K562 (cell line): ENCODE measurements around the gene STK17A. TPM values are rescaled to one million over a fixed set of nuclear protein-coding genes. Genes with fewer than 3 reads are reported as not detected.

Source experiments
- ATAC-seq: fragments of 200-7000 bp; cut with Tn5 transposase; 3 replicates; pipeline ENCODE4 v1.9.1; 2020; ENCODE audit warnings: moderate library complexity
- BruUV-seq: library from RNA; stranded (reverse); fragments of 400-500 nt; replicated peaks from 2 replicates; lab custom pipeline; 2021; lab: Mats Ljungman, UMichigan
- CTCF ChIA-PET: fragments of 300-600 bp; formaldehyde crosslinking; extraction: SDS; loops from one replicate; lab custom pipeline; 2021; ENCODE audit warnings: low intra/inter-chr PET ratio; lab: Yijun Ruan, JAX
- POLR2A ChIA-PET: fragments of 300-600, 350-650 bp; sonication (Branson Sonifier 250); formaldehyde crosslinking; extraction: SDS; loops from one replicate; lab custom pipeline; 2021; ENCODE audit warnings: antibody characterized with exemption, inconsistent platforms; lab: Yijun Ruan, JAX
- DNase-seq, 4 experiments: peaks; one replicate each; pipeline versions ENCODE4 v3.0.0 to v3.0.0-alpha.2; 2011 to 2018; ENCODE audit warnings: low spot score in 3 of 4, mixed read lengths in 3 of 4; ENCODE audit errors: extremely low read depth in 1 of 4
- FAIRE-seq: peaks from 2 replicates; lab custom pipeline; 2011; peaks lifted over from hg19 to GRCh38; lab: Jason Lieb, UNC
- H2AFZ ChIP-seq: 2 replicates; pipeline ENCODE4 v1.6.0; 2011; ENCODE audit warnings: low read depth, low read length, control low read depth, inconsistent platforms
- H3K27ac ChIP-seq: fragments of 200-600 bp; 3 replicates; pipeline ENCODE4 v1.8.0; 2011; ENCODE audit warnings: low read depth, mild to moderate bottlenecking, control low read depth, inconsistent platforms, low read length, moderate library complexity, mixed read lengths; ENCODE audit errors: extremely low read depth
- H3K27me3 ChIP-seq, 2 experiments: fragments of 300-600 bp in 1 of 2; 2 replicates in 1 of 2; 3 replicates in 1 of 2; pipeline versions ENCODE4 v1.6.0 to v1.8.0; 2011; ENCODE audit warnings: inconsistent platforms in 2 of 2, low read length in 2 of 2, mild to moderate bottlenecking in 1 of 2, mixed read lengths in 1 of 2, moderate library complexity in 1 of 2; ENCODE audit not compliant: control insufficient read depth in 2 of 2, insufficient read depth in 2 of 2
- H3K36me3 ChIP-seq: fragments of 300-600 bp; 3 replicates; pipeline ENCODE4 v1.8.0; 2011; ENCODE audit warnings: mild to moderate bottlenecking, low read length, inconsistent platforms; ENCODE audit not compliant: control insufficient read depth, insufficient read depth
- H3K4me1 ChIP-seq, 2 experiments: fragments of 200-600 bp in 1 of 2; replicated peaks in 1 of 2; 2 replicates in 1 of 2; 3 replicates in 1 of 2; pipeline versions ENCODE4 v1.5.1 to v1.8.0; 2011; ENCODE audit warnings: inconsistent platforms in 2 of 2, low read length in 2 of 2, mild to moderate bottlenecking in 1 of 2, mixed read lengths in 1 of 2, moderate library complexity in 1 of 2; ENCODE audit not compliant: control insufficient read depth in 2 of 2, insufficient read depth in 2 of 2
- H3K4me2 ChIP-seq: 2 replicates; pipeline ENCODE4 v1.6.1; 2011; ENCODE audit warnings: low read length, control low read depth, inconsistent platforms, mixed read lengths; ENCODE audit not compliant: insufficient read depth
- H3K4me3 ChIP-seq: fragments of 200-600 bp; sonication (generic), shearing (Covaris generic); 2 replicates; pipeline ENCODE4 v1.5.1; 2016; ENCODE audit warnings: control low read depth, inconsistent platforms
- H3K79me2 ChIP-seq: fragments of 200-600 bp; 3 replicates; pipeline ENCODE4 v1.8.0; 2011; ENCODE audit warnings: low read length, inconsistent platforms; ENCODE audit not compliant: control insufficient read depth, insufficient read depth
- H3K9ac ChIP-seq, 2 experiments: 2 replicates each; pipeline versions ENCODE4 v1.6.0 to v1.6.1; 2011; ENCODE audit warnings: low read depth in 2 of 2, low read length in 2 of 2, control low read depth in 1 of 2, inconsistent platforms in 1 of 2, mild to moderate bottlenecking in 1 of 2, mixed read lengths in 1 of 2; ENCODE audit not compliant: insufficient read depth in 1 of 2
- H3K9me1 ChIP-seq: one replicate; pipeline ENCODE4 v1.6.0; 2011; ENCODE audit warnings: inconsistent platforms, mild to moderate bottlenecking, low read length, moderate library complexity; ENCODE audit not compliant: control insufficient read depth, insufficient read depth
- H3K9me3 ChIP-seq: replicated peaks from 2 replicates; pipeline ENCODE4 v1.5.1; 2011; ENCODE audit warnings: low read depth, low read length, inconsistent platforms; ENCODE audit not compliant: control insufficient read depth, insufficient read depth
- H4K20me1 ChIP-seq: replicated peaks from 2 replicates; pipeline ENCODE4 v1.6.1; 2011; ENCODE audit warnings: low read length, inconsistent platforms, mixed read lengths; ENCODE audit not compliant: control insufficient read depth, insufficient read depth
- ARID2 ChIP-seq: fragments of 450-650 bp; IDR thresholded peaks from 2 replicates; pipeline ENCODE4 v1.6.1; 2017; ENCODE audit warnings: antibody characterized with exemption, mild to moderate bottlenecking
- DPF2 ChIP-seq: fragments of 450-650 bp; IDR thresholded peaks from 2 replicates; pipeline ENCODE4 v1.6.1; 2016
- ELF4 ChIP-seq: fragments of 450-650 bp; formaldehyde crosslinking; IDR thresholded peaks from 2 replicates; pipeline ENCODE4 v1.4.0; 2022; ENCODE audit warnings: missing genetic modification characterization
- NCOA6 ChIP-seq: fragments of 450-650 bp; IDR thresholded peaks from 2 replicates; pipeline ENCODE4 v1.6.1; 2017; ENCODE audit warnings: mild to moderate bottlenecking
- POLR2H ChIP-seq: IDR thresholded peaks from 2 replicates; pipeline ENCODE4 v1.6.1; 2016; ENCODE audit warnings: missing genetic modification characterization, low read depth, mild to moderate bottlenecking, control low read depth, missing compliant biosample characterization, moderate library complexity
- RBFOX2 ChIP-seq: fragments of 200-400 bp; formaldehyde crosslinking; IDR thresholded peaks from 2 replicates; pipeline ENCODE4 v1.6.1; 2017; ENCODE audit warnings: low read depth, mild to moderate bottlenecking, low read length, moderate library complexity
- XRCC3 ChIP-seq: fragments of 450-650 bp; IDR thresholded peaks from 2 replicates; pipeline ENCODE4 v1.6.1; 2017; ENCODE audit warnings: mild to moderate bottlenecking, moderate library complexity
- YY1 ChIP-seq, 3 experiments: IDR thresholded peaks; 2 replicates each; pipeline ENCODE4 v1.6.1; 2011; ENCODE audit warnings: low read length in 2 of 3, mild to moderate bottlenecking in 2 of 3, moderate library complexity in 2 of 3, borderline replicate concordance in 1 of 3, control low read depth in 1 of 3, low read depth in 1 of 3; ENCODE audit not compliant: insufficient read depth in 3 of 3, insufficient replicate concordance in 2 of 3, control insufficient read depth in 1 of 3, insufficient read length in 1 of 3; ENCODE audit errors: extremely low read depth in 1 of 3
- ZNF354B ChIP-seq: fragments of 250-450 bp; sonication (Bioruptor Pico); IDR thresholded peaks from 2 replicates; pipeline ENCODE4 v1.4.0; 2020
- WGBS: fragments of 100-300 bp; shearing (Covaris generic); methylation state at CpG from one replicate; pipeline ENCODE4 v1.1.6; 2016; ENCODE audit warnings: low coverage, mixed read lengths; ENCODE audit not compliant: insufficient coverage; ENCODE audit errors: missing lambda C conversion rate; 5-methylcytosine and 5-hydroxymethylcytosine counted together
- in situ Hi-C: fragments of 300-500 bp; cut with MboI; formaldehyde crosslinking; loops from 4 replicates; pipeline ENCODE4 v1.15.0; 2018; ENCODE audit warnings: inconsistent platforms, mixed read lengths
- intact Hi-C: fragments of 100-400 bp; cut with micrococcal nuclease; formaldehyde crosslinking; loops from 2 replicates; pipeline ENCODE4 v1.14.2; 2022
- polyA plus RNA-seq, 8 experiments: library from polyadenylated mRNA; depleted of rRNA in 4 of 8; stranded (reverse) in 5 of 8; unstranded in 3 of 8; fragments of >200 nt; fragmentation: Nextera tagmentation in 2 of 8; fragmentation: Illumina TruSeq in 1 of 8; extraction: Ambion mirVana in 2 of 8; extraction: Trizol in 1 of 8; gene quantifications; 2 replicates each; pipeline versions ENCODE4 v1.2.1 to v1.2.3, GENCODE V29; 2011 to 2014; ENCODE audit warnings: inconsistent platforms in 1 of 8, missing spikeins in 1 of 8
- total RNA-seq, 7 experiments: library from RNA; depleted of rRNA in 6 of 7; stranded (reverse); fragments of >200 nt in 6 of 7; fragmentation: Illumina TruSeq in 2 of 7; extraction: Trizol in 2 of 7; gene quantifications; 2 replicates each; pipeline versions ENCODE4 v1.2.1 to v1.2.3, GENCODE V29; 2011 to 2021; ENCODE audit warnings: low replicate concordance in 1 of 7
- TF ChIP-seq, protein P1 (sequence below): fragments of 450-650 bp; formaldehyde crosslinking; IDR thresholded peaks from 2 replicates; pipeline ENCODE4 v1.4.0; 2020; ENCODE audit warnings: mild to moderate bottlenecking, moderate library complexity

The STK17A gene
- total and polyA plus RNA-seq, 9 of the 15 experiments (the other 6 are each of a cell fraction or from before 2014, with no cell fraction given), result 3.4 to 16.3 (median 13.2) TPM

DNA sequence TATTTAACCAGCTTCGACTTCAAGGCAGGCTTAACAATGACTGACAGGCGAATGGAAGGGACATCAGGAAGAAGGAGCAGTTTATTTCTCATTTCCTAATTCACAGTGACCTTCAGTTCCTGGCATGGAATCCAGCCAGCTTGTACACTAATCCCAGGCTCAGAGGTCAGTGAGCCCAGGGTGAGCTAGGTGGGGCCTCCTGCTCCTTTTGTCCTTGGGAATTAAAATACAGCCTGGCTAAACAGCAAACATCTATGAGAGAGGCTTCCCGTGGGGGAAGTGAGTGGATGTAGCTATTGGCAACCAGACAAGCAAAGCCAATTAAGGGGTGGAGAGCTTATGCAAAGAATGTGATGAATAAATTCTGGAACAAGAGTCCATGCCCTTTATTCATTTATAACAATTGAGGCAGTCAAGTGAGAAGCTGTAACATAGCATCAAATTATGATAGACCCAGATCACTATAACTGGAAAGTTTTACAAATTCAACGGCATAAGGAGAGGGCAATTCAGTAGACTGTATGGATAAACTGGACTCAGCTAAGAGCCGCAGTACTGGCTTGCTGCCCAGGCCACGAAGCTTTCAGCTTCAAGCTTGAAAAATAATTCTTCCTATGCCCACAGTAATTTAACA, 57.1 kb downstream of the STK17A start:
- ChIA-PET CTCF (no interaction called here), POLR2A (interaction anchor here (1.1 kb wide), 1 partner anchor 10 kb away, joined by 5 read pairs; no protein-coding TSS in a partner anchor)
- Histone ChIP-seq H2AFZ (no peak overlapping the region), H3K27ac (no peak overlapping the region), H3K9me3 (no peaks in the 10 kb centered on the region), H3K9ac (no peak overlapping the region), H3K79me2 (no peaks in the 10 kb centered on the region), H3K4me2 (no peak overlapping the region), H4K20me1 (no peaks in the 10 kb centered on the region; the same call in 1 of the 2 replicates), H3K27me3 (no peaks in the 10 kb centered on the region), H3K36me3 (peaks cover 82% of the 10 kb centered on the region), H3K4me1 (no peaks in the 10 kb centered on the region), H3K9me1 (no peaks in the 10 kb centered on the region), H3K4me3 (no peak overlapping the region)
- BruUV-seq, result no TSS peak
- WGBS, result 99% methylated on average over 5 of the region's 6 CpGs
- ATAC-seq (no peak), FAIRE-seq (no peak), DNase-seq (no peak)
- intact Hi-C loops, result no loop called here
- TF ChIP-seq XRCC3, result no peak
- in situ Hi-C loops, result no loop called here

DNA sequence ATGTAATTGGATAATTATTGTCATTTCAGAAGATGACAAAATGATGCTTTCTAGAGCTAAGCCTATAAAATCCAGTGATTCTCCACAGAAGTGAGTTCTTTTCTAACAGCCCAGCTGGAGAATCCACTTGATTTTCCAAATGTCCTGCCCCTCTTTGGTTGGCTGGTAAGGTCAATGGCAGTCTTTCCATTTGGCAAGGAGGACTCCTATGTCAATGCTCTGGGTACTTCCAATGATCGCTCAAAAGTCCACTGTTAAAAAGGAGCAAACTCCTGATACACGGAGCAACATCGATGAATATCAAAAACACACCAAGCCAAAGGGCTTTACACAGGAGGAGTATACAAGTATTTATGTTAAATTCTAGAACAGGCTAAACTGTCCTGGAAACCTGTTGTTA, 57.8 kb downstream of the STK17A start:
- Histone ChIP-seq H3K9me3 (no peaks in the 10 kb centered on the region), H3K4me3 (no peak overlapping the region), H3K9me1 (no peaks in the 10 kb centered on the region), H3K27ac (no peak overlapping the region), H3K4me2 (no peak overlapping the region), H4K20me1 (no peaks in the 10 kb centered on the region; the same call in 1 of the 2 replicates), H3K9ac (no peak overlapping the region), H2AFZ (no peak overlapping the region), H3K27me3 (no peaks in the 10 kb centered on the region), H3K79me2 (no peaks in the 10 kb centered on the region), H3K4me1 (no peaks in the 10 kb centered on the region), H3K36me3 (peaks cover 82% of the 10 kb centered on the region)
- no TSS peak for BruUV-seq
- ChIA-PET POLR2A (interaction anchor here (1.1 kb wide), 1 partner anchor 10 kb away, joined by 5 read pairs; no protein-coding TSS in a partner anchor), CTCF (no interaction called here)
- in situ Hi-C loops, result no loop called here
- no peak for ATAC-seq
- DNase-seq, result no peak
- 98% methylated on average over 3 of the region's 3 CpGs for WGBS
- FAIRE-seq, result no peak
- intact Hi-C loops, result no loop called here
- TF ChIP-seq ELF4 (CRISPR knock-in tag) (no peak), DPF2 (no peak), NCOA6 (no peak), ARID2 (no peak), RBFOX2 (no peak), YY1 (IDR thresholded peaks at IDR 0.05; ENCODE audit: borderline replicate concordance in 1 of 3, control insufficient read depth in 1 of 3, extremely low read depth in 1 of 3, insufficient read depth in 3 of 3, insufficient read length in 1 of 3, insufficient replicate concordance in 2 of 3, low read depth in 1 of 3, low read length in 2 of 3) (no peak), ZNF354B (CRISPR knock-in tag) (no peak), POLR2H (no peak)
- TF ChIP-seq, protein P1, sequence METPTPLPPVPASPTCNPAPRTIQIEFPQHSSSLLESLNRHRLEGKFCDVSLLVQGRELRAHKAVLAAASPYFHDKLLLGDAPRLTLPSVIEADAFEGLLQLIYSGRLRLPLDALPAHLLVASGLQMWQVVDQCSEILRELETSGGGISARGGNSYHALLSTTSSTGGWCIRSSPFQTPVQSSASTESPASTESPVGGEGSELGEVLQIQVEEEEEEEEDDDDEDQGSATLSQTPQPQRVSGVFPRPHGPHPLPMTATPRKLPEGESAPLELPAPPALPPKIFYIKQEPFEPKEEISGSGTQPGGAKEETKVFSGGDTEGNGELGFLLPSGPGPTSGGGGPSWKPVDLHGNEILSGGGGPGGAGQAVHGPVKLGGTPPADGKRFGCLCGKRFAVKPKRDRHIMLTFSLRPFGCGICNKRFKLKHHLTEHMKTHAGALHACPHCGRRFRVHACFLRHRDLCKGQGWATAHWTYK, result no peak
